ENCODE measurements around the gene LGALS1.

DNA sequence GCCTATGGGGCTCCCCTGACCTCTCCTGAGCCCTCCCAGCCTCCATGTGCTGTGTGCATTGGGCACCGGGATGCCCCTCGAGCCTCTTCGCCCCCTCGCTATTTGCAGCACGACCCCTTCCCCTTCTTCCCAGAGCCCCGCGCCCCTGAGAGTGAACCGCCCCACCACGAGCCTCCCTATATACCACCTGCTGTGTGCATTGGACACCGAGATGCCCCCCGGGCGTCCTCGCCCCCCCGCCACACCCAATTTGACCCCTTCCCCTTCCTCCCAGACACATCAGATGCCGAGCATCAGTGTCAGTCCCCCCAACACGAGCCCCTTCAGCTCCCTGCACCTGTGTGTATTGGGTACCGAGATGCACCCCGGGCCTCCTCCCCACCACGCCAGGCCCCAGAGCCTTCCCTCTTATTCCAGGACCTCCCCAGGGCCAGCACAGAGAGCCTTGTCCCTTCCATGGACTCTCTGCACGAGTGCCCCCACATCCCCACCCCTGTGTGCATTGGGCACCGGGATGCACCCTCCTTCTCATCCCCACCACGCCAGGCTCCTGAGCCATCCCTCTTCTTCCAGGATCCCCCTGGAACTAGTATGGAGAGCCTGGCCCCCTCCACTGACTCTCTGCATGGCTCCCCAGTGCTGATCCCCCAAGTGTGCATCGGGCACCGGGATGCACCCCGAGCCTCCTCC, 50.3 kb downstream of the LGALS1 start:
- TF ChIP-seq, protein P1, sequence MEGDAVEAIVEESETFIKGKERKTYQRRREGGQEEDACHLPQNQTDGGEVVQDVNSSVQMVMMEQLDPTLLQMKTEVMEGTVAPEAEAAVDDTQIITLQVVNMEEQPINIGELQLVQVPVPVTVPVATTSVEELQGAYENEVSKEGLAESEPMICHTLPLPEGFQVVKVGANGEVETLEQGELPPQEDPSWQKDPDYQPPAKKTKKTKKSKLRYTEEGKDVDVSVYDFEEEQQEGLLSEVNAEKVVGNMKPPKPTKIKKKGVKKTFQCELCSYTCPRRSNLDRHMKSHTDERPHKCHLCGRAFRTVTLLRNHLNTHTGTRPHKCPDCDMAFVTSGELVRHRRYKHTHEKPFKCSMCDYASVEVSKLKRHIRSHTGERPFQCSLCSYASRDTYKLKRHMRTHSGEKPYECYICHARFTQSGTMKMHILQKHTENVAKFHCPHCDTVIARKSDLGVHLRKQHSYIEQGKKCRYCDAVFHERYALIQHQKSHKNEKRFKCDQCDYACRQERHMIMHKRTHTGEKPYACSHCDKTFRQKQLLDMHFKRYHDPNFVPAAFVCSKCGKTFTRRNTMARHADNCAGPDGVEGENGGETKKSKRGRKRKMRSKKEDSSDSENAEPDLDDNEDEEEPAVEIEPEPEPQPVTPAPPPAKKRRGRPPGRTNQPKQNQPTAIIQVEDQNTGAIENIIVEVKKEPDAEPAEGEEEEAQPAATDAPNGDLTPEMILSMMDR (IDR thresholded peaks at IDR 0.05), result no peak
- no peak for TF ChIP-seq POLR2A (IDR thresholded peaks at IDR 0.05)

Measured in Peyer's patch (tissue), 4 donors.